Central memory CD8-positive, alpha-beta T cell (primary cell): ENCODE data around the gene SERINC2.
"Not testable (repeated sequence)": the region's sequence is repeated elsewhere in the genome, so short reads cannot be mapped to it uniquely, and the experiment has no call there.

Source experiments
- ATAC-seq: fragments of 150-1000 bp; cut with Tn5 transposase; replicated peaks from 2 replicates; pipeline ENCODE4 v1.10.0; 2022; ENCODE audit warnings: mild to moderate bottlenecking, moderate FRiP score, moderate number of reproducible peaks; ENCODE audit not compliant: poor library complexity, severe bottlenecking; ENCODE audit errors: extremely low read depth
- DNase-seq, 2 donors: peaks; one replicate each; pipeline ENCODE4 v3.0.0; 2021; ENCODE audit warnings: low spot score in 2 of 2
- H3K27ac Mint-ChIP-seq: one replicate; pipeline ENCODE4 v1.8.0; 2022; ENCODE audit warnings: low read depth, mild to moderate bottlenecking, moderate library complexity, mixed read lengths
- H3K27me3 Mint-ChIP-seq: one replicate; pipeline ENCODE4 v1.8.0; 2022; ENCODE audit warnings: mixed read lengths
- H3K36me3 Mint-ChIP-seq: one replicate; pipeline ENCODE4 v1.8.0; 2022; ENCODE audit warnings: mild to moderate bottlenecking, moderate library complexity, mixed read lengths; ENCODE audit not compliant: insufficient read depth
- H3K4me1 Mint-ChIP-seq: one replicate; pipeline ENCODE4 v1.8.0; 2022; ENCODE audit warnings: mixed read lengths
- H3K4me3 Mint-ChIP-seq: one replicate; pipeline ENCODE4 v1.8.0; 2022; ENCODE audit warnings: mild to moderate bottlenecking, moderate library complexity, mixed read lengths
- H3K9me3 Mint-ChIP-seq: one replicate; pipeline ENCODE4 v1.8.0; 2022; ENCODE audit warnings: mixed read lengths

Gene SERINC2

GRCh38 chr1:31374511-31375196 is 38.4 kb upstream of the SERINC2 start:
- Mint-ChIP-seq H3K36me3 (peaks cover 4% of the 10 kb centered on the region), H3K4me3 (peak overlapping the region; percentile 83), H3K9me3 (no peaks in the 10 kb centered on the region), H3K27me3 (no peaks in the 10 kb centered on the region), H3K27ac (peak overlapping the region; percentile 50), H3K4me1 (peaks cover 21% of the 10 kb centered on the region)
- no peak for DNase-seq
- ATAC-seq = no peak

GRCh38 chr1:31376375-31377134 is 36.5 kb upstream of the SERINC2 start:
- H3K27me3 Mint-ChIP-seq = peaks cover 12% of the 10 kb centered on the region
- DNase-seq = no peak

GRCh38 chr1:31377364-31377863 is 35.6 kb upstream of the SERINC2 start:
- H3K27ac Mint-ChIP-seq = no peak overlapping the region
- H3K27me3 Mint-ChIP-seq = peaks cover 20% of the 10 kb centered on the region
- H3K4me1 Mint-ChIP-seq = peaks cover 15% of the 10 kb centered on the region
- DNase-seq (no peak), ATAC-seq (no peak)
- no peaks in the 10 kb centered on the region for H3K9me3 Mint-ChIP-seq
- no peak overlapping the region for H3K4me3 Mint-ChIP-seq
- H3K36me3 Mint-ChIP-seq = no peaks in the 10 kb centered on the region

More at GRCh38 chr1:31376375-31377134, 36.5 kb upstream of the SERINC2 start:
- Mint-ChIP-seq H3K27ac (no peak overlapping the region), H3K4me3 (no peak overlapping the region), H3K9me3 (no peaks in the 10 kb centered on the region), H3K4me1 (peaks cover 21% of the 10 kb centered on the region), H3K36me3 (no peaks in the 10 kb centered on the region)
- ATAC-seq = no peak

- ATAC-seq (no peak), DNase-seq (no peak)
- Mint-ChIP-seq H3K27ac (no peak overlapping the region), H3K27me3 (peaks cover 26% of the 10 kb centered on the region), H3K36me3 (no peaks in the 10 kb centered on the region), H3K4me1 (peaks cover 11% of the 10 kb centered on the region), H3K9me3 (no peaks in the 10 kb centered on the region), H3K4me3 (no peak overlapping the region)
Measured at GRCh38 chr1:31378001-31378400, 35.0 kb upstream of the SERINC2 start.

- no peak for ATAC-seq
- no peaks in the 10 kb centered on the region for H3K4me1 Mint-ChIP-seq
- H3K27me3 Mint-ChIP-seq = peaks cover 40% of the 10 kb centered on the region
- no peak for DNase-seq
- no peaks in the 10 kb centered on the region for H3K9me3 Mint-ChIP-seq
- no peak overlapping the region for H3K4me3 Mint-ChIP-seq
- H3K36me3 Mint-ChIP-seq = no peaks in the 10 kb centered on the region
- H3K27ac Mint-ChIP-seq = no peak overlapping the region
Measured at GRCh38 chr1:31380181-31380580, 32.8 kb upstream of the SERINC2 start.

GRCh38 chr1:31381394-31382294 is 31.4 kb upstream of the SERINC2 start:
- DNase-seq (no peak), ATAC-seq (no peak)
- Mint-ChIP-seq H3K9me3 (no peaks in the 10 kb centered on the region), H3K36me3 (no peaks in the 10 kb centered on the region), H3K27ac (no peak overlapping the region), H3K27me3 (peaks cover 54% of the 10 kb centered on the region), H3K4me1 (no peaks in the 10 kb centered on the region), H3K4me3 (no peak overlapping the region)

- peaks cover 63% of the 10 kb centered on the region for H3K27me3 Mint-ChIP-seq
- H3K27ac Mint-ChIP-seq = no peak overlapping the region
- H3K4me1 Mint-ChIP-seq = no peaks in the 10 kb centered on the region
- no peaks in the 10 kb centered on the region for H3K9me3 Mint-ChIP-seq
- no peak for ATAC-seq
- no peak for DNase-seq
- no peak overlapping the region for H3K4me3 Mint-ChIP-seq
- H3K36me3 Mint-ChIP-seq = no peaks in the 10 kb centered on the region
Measured at GRCh38 chr1:31382379-31382989, 30.5 kb upstream of the SERINC2 start.

- no peaks in the 10 kb centered on the region for H3K9me3 Mint-ChIP-seq
- H3K27me3 Mint-ChIP-seq = peaks cover 70% of the 10 kb centered on the region
- ATAC-seq (no peak), DNase-seq (no peak)
- H3K4me3 Mint-ChIP-seq = no peak overlapping the region
- H3K27ac Mint-ChIP-seq = no peak overlapping the region
- no peaks in the 10 kb centered on the region for H3K36me3 Mint-ChIP-seq
- no peaks in the 10 kb centered on the region for H3K4me1 Mint-ChIP-seq
Measured at GRCh38 chr1:31383967-31384366, 29.0 kb upstream of the SERINC2 start.

- not testable (repeated sequence) for H3K4me1 Mint-ChIP-seq, DNase-seq, H3K9me3 Mint-ChIP-seq, H3K4me3 Mint-ChIP-seq, ATAC-seq, H3K27ac Mint-ChIP-seq, H3K36me3 Mint-ChIP-seq
- H3K27me3 Mint-ChIP-seq = peaks cover 56% of the 10 kb centered on the region
Measured at GRCh38 chr1:31386576-31387243, 26.3 kb upstream of the SERINC2 start.

- Mint-ChIP-seq H3K4me1 (no peaks in the 10 kb centered on the region), H3K4me3 (no peak overlapping the region), H3K9me3 (no peaks in the 10 kb centered on the region), H3K36me3 (no peaks in the 10 kb centered on the region), H3K27ac (no peak overlapping the region), H3K27me3 (peaks cover 47% of the 10 kb centered on the region)
- DNase-seq (no peak), ATAC-seq (no peak)
Measured at GRCh38 chr1:31387612-31388011, 25.4 kb upstream of the SERINC2 start.

GRCh38 chr1:31389616-31390015 is 23.4 kb upstream of the SERINC2 start:
- Mint-ChIP-seq H3K9me3 (no peaks in the 10 kb centered on the region), H3K36me3 (no peaks in the 10 kb centered on the region), H3K4me3 (no peak overlapping the region), H3K27me3 (peaks cover 32% of the 10 kb centered on the region), H3K4me1 (peaks cover 4% of the 10 kb centered on the region), H3K27ac (no peak overlapping the region)
- ATAC-seq (no peak), DNase-seq (no peak)

GRCh38 chr1:31390071-31390470 is 22.9 kb upstream of the SERINC2 start:
- Mint-ChIP-seq H3K36me3 (no peaks in the 10 kb centered on the region), H3K4me1 (peaks cover 9% of the 10 kb centered on the region), H3K27me3 (peaks cover 31% of the 10 kb centered on the region), H3K27ac (no peak overlapping the region), H3K9me3 (no peaks in the 10 kb centered on the region), H3K4me3 (no peak overlapping the region)
- no peak for ATAC-seq
- no peak for DNase-seq
